Liver (tissue), 9 donors: ENCODE measurements around the gene PPM1N. TPM values are rescaled to one million over a fixed set of nuclear protein-coding genes. Genes with fewer than 3 reads are reported as not detected.

Experiments used
- DNase-seq: peaks from one replicate; pipeline ENCODE4 v3.0.0-alpha.2; 2017; ENCODE audit warnings: low spot score
- H3K27ac ChIP-seq, 2 donors: one replicate each; pipeline ENCODE4 v1.7.0; 2013; ENCODE audit warnings: inconsistent platforms in 2 of 2, low read length in 2 of 2, control low read depth in 1 of 2, low read depth in 1 of 2, mild to moderate bottlenecking in 1 of 2
- H3K27me3 ChIP-seq, 4 donors: one replicate each; pipeline versions ENCODE4 v1.6.1 to v1.7.0; 2013; ENCODE audit warnings: low read length in 3 of 4, inconsistent platforms in 1 of 4, mild to moderate bottlenecking in 1 of 4, moderate library complexity in 1 of 4; ENCODE audit not compliant: control insufficient read depth in 4 of 4, insufficient read depth in 4 of 4
- H3K36me3 ChIP-seq, 4 donors: one replicate each; pipeline versions ENCODE4 v1.6.1 to v1.7.0; 2013; ENCODE audit warnings: low read length in 3 of 4, mild to moderate bottlenecking in 3 of 4, low read depth in 1 of 4, moderate library complexity in 1 of 4; ENCODE audit not compliant: control insufficient read depth in 4 of 4, insufficient read depth in 3 of 4
- H3K4me1 ChIP-seq, 4 donors: one replicate each; pipeline versions ENCODE4 v1.6.1 to v1.7.0; 2013; ENCODE audit warnings: low read length in 3 of 4, mild to moderate bottlenecking in 3 of 4, moderate library complexity in 1 of 4; ENCODE audit not compliant: control insufficient read depth in 4 of 4, insufficient read depth in 4 of 4
- H3K4me3 ChIP-seq, 3 donors: one replicate each; pipeline versions ENCODE4 v1.6.1 to v1.7.0; 2013; ENCODE audit warnings: low read length in 3 of 3, control low read depth in 1 of 3, low read depth in 1 of 3, mild to moderate bottlenecking in 1 of 3
- H3K9ac ChIP-seq, 2 donors: one replicate each; pipeline ENCODE4 v1.7.0; 2013; ENCODE audit warnings: low read length in 2 of 2, mild to moderate bottlenecking in 2 of 2, moderate library complexity in 2 of 2, control low read depth in 1 of 2, low read depth in 1 of 2
- H3K9me3 ChIP-seq, 4 donors: one replicate each; pipeline versions ENCODE4 v1.6.1 to v1.7.0; 2013; ENCODE audit warnings: low read length in 3 of 4; ENCODE audit not compliant: control insufficient read depth in 4 of 4
- EGR1 ChIP-seq, 2 donors: IDR thresholded peaks; 2 replicates each; pipeline ENCODE4 v1.6.1; 2016 to 2018; ENCODE audit warnings: antibody characterized with exemption in 2 of 2, low read depth in 2 of 2
- FOXA1 ChIP-seq: IDR thresholded peaks from 2 replicates; pipeline ENCODE4 v1.6.1; 2016; ENCODE audit warnings: antibody characterized with exemption
- FOXA2 ChIP-seq: IDR thresholded peaks from 2 replicates; pipeline ENCODE4 v1.6.1; 2016; ENCODE audit warnings: antibody characterized with exemption
- GABPA ChIP-seq, 2 donors: IDR thresholded peaks in 1 of 2; conservative IDR thresholded peaks in 1 of 2; 2 replicates each; pipeline ENCODE4 v1.6.1; 2016; ENCODE audit warnings: antibody characterized with exemption in 2 of 2, mild to moderate bottlenecking in 1 of 2, moderate library complexity in 1 of 2
- HNF4A ChIP-seq, 2 donors: conservative IDR thresholded peaks; 2 replicates each; pipeline ENCODE4 v1.6.1; 2016; ENCODE audit warnings: antibody characterized with exemption in 2 of 2, mild to moderate bottlenecking in 2 of 2
- HNF4G ChIP-seq: IDR thresholded peaks from 2 replicates; pipeline ENCODE4 v1.6.1; 2016; ENCODE audit warnings: antibody characterized with exemption
- JUND ChIP-seq, 2 donors: IDR thresholded peaks; 2 replicates each; pipeline ENCODE4 v1.6.1; 2016; ENCODE audit warnings: antibody characterized with exemption in 2 of 2
- NR2F2 ChIP-seq: IDR thresholded peaks from 2 replicates; pipeline ENCODE4 v1.6.1; 2016; ENCODE audit warnings: antibody characterized with exemption
- RAD21 ChIP-seq, 2 donors: IDR thresholded peaks; 2 replicates each; pipeline ENCODE4 v1.6.1; 2016; ENCODE audit warnings: antibody characterized with exemption in 2 of 2, mild to moderate bottlenecking in 2 of 2
- RXRA ChIP-seq, 2 donors: IDR thresholded peaks; 2 replicates each; pipeline ENCODE4 v1.6.1; 2017 to 2018; ENCODE audit warnings: antibody characterized with exemption in 2 of 2, mild to moderate bottlenecking in 1 of 2
- SP1 ChIP-seq: IDR thresholded peaks from 2 replicates; pipeline ENCODE4 v1.6.1; 2018; ENCODE audit warnings: antibody characterized with exemption, mild to moderate bottlenecking
- TAF1 ChIP-seq: conservative IDR thresholded peaks from 2 replicates; pipeline ENCODE4 v1.6.1; 2016; ENCODE audit warnings: antibody characterized with exemption, mild to moderate bottlenecking
- YY1 ChIP-seq: IDR thresholded peaks from 2 replicates; pipeline ENCODE4 v1.6.1; 2016; ENCODE audit warnings: antibody characterized with exemption, mild to moderate bottlenecking
- WGBS: extraction: QIAGEN DNeasy Blood & Tissue Kit; methylation state at CpG from one replicate; pipeline ENCODE4 v1.1.7; 2013; 5-methylcytosine and 5-hydroxymethylcytosine counted together
- polyA plus RNA-seq, 2 donors: library from polyadenylated mRNA; stranded (reverse) in 1 of 2; unstranded in 1 of 2; fragments of 200-250 nt in 1 of 2; fragments of >200 nt in 1 of 2; fragmentation: Nextera tagmentation in 1 of 2; extraction: Ambion mirVana in 1 of 2; gene quantifications; one replicate each; pipeline versions ENCODE4 v1.2.1 to v1.2.3, GENCODE V29; 2013 to 2015
- total RNA-seq, 2 donors: library from RNA; depleted of rRNA; stranded (reverse); fragments of >200 nt; gene quantifications; one replicate each; pipeline ENCODE4 v1.2.3, GENCODE V29; 2014
- TF ChIP-seq, protein P1 (sequence below): IDR thresholded peaks from 2 replicates; pipeline ENCODE4 v1.6.1; 2016; ENCODE audit warnings: antibody characterized with exemption
- TF ChIP-seq, protein P2 (sequence below): IDR thresholded peaks from 2 replicates; pipeline ENCODE4 v1.6.1; 2016; ENCODE audit warnings: antibody characterized with exemption
- TF ChIP-seq, protein P3 (sequence below): fragments of 150-350 bp; IDR thresholded peaks from 2 replicates; pipeline ENCODE4 v1.5.1; 2017; ENCODE audit warnings: improper control_type of control experiment, low read depth, low read length; ENCODE audit not compliant: missing input control
- TF ChIP-seq, protein P4 (sequence below): IDR thresholded peaks from 2 replicates; pipeline ENCODE4 v1.6.1; 2016; ENCODE audit warnings: antibody characterized with exemption, mild to moderate bottlenecking
- TF ChIP-seq, protein P5 (sequence below): IDR thresholded peaks from 2 replicates; pipeline ENCODE4 v1.6.1; 2016; ENCODE audit warnings: antibody characterized with exemption
- donor health status: healthy.
- donor health status: healthy.
- donor health status: healthy.
- donor health status: healthy.
- donor health status: healthy.

Gene PPM1N
- total and polyA plus RNA-seq, 4 donors = 0.17 to 1.5 (median 0.47) TPM

DNA sequence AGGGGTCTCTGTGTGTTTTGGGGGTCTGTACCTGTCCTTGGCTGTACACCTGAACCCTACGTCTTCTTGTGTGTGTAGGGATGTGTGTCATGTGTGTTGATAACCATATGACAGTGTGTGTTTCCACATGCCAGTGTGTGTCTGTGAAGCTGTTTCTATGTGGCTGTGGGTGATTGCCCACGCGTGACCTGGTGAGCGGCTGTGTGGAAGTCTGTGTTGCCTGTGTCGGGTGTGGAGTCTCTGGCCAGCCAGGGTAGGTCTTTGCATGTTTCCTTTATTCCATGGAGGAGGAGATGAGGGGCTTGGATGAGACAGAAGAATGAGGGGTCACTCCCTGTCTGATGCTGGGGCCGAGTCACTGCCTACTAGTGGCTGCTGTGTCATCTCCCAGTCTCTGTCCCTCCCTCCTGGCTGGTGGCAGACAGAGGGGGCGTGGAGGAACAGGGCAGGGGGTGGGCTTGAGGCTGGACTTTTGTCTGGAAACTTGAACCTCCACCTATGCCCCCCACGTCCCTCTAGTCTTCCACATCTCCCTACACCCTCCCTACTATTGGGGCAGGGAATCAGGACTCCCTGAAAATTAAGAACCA, 33.3 kb upstream of the PPM1N start (continued):
- TF ChIP-seq, protein P1, sequence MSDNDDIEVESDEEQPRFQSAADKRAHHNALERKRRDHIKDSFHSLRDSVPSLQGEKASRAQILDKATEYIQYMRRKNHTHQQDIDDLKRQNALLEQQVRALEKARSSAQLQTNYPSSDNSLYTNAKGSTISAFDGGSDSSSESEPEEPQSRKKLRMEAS = no peak
- no peak for TF ChIP-seq RAD21 (IDR thresholded peaks at IDR 0.05)
- TF ChIP-seq HNF4G = no peak
- TF ChIP-seq NR2F2 = no peak
- TF ChIP-seq, protein P2, sequence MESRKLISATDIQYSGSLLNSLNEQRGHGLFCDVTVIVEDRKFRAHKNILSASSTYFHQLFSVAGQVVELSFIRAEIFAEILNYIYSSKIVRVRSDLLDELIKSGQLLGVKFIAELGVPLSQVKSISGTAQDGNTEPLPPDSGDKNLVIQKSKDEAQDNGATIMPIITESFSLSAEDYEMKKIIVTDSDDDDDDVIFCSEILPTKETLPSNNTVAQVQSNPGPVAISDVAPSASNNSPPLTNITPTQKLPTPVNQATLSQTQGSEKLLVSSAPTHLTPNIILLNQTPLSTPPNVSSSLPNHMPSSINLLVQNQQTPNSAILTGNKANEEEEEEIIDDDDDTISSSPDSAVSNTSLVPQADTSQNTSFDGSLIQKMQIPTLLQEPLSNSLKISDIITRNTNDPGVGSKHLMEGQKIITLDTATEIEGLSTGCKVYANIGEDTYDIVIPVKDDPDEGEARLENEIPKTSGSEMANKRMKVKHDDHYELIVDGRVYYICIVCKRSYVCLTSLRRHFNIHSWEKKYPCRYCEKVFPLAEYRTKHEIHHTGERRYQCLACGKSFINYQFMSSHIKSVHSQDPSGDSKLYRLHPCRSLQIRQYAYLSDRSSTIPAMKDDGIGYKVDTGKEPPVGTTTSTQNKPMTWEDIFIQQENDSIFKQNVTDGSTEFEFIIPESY = no peak
- no peak for TF ChIP-seq TAF1
- no peak for TF ChIP-seq RXRA (IDR thresholded peaks at IDR 0.05)

DNA sequence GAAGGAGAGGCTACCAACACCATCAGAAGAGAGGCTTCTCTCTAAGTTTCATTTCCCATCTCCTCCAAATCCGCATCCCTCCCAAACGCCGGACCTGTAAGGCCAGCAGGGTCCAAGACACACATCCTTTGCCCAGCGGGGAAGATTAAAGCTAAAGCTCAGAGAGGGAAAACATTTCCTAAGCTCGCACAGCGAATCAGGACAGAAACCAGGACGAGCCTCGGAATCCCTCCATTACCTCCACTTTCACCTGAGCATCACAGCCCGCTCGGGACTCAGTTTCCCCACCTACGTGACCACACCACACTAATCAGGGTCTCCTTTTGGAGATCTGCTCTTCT, 31.2 kb upstream of the PPM1N start:
- Histone ChIP-seq H3K9me3 (no peaks in the 10 kb centered on the region), H3K4me1 (peaks cover 8 to 37% (median 19%) of the 10 kb centered on the region in 4 donors), H3K9ac (peak overlapping the region; percentile 29 to 77), H3K36me3 (no peaks in the 10 kb centered on the region), H3K27me3 (peaks cover 0 to 4% (median 0%) of the 10 kb centered on the region in 4 donors), H3K4me3 (peak overlapping the region in 2 of 3 donors; percentile 27 to 41), H3K27ac (peak overlapping the region; percentile 86 to 92)
- TF ChIP-seq TAF1 (no peak), FOXA2 (no peak), HNF4G (no peak), RAD21 (IDR thresholded peaks at IDR 0.05) (no peak), SP1 (no peak), YY1 (no peak), JUND (IDR thresholded peaks at IDR 0.05) (no peak), FOXA1 (no peak), RXRA (IDR thresholded peaks at IDR 0.05) (no peak), HNF4A (conservative IDR thresholded peaks at IDR 0.05) (no peak), GABPA (IDR thresholded peaks at IDR 0.05 in 1 of 2, conservative IDR thresholded peaks at IDR 0.05 in 1 of 2) (no peak), EGR1 (IDR thresholded peaks at IDR 0.05; ENCODE audit: low read depth in 2 of 2) (no peak), NR2F2 (no peak)
- TF ChIP-seq, protein P1 = no peak
- TF ChIP-seq, protein P3, sequence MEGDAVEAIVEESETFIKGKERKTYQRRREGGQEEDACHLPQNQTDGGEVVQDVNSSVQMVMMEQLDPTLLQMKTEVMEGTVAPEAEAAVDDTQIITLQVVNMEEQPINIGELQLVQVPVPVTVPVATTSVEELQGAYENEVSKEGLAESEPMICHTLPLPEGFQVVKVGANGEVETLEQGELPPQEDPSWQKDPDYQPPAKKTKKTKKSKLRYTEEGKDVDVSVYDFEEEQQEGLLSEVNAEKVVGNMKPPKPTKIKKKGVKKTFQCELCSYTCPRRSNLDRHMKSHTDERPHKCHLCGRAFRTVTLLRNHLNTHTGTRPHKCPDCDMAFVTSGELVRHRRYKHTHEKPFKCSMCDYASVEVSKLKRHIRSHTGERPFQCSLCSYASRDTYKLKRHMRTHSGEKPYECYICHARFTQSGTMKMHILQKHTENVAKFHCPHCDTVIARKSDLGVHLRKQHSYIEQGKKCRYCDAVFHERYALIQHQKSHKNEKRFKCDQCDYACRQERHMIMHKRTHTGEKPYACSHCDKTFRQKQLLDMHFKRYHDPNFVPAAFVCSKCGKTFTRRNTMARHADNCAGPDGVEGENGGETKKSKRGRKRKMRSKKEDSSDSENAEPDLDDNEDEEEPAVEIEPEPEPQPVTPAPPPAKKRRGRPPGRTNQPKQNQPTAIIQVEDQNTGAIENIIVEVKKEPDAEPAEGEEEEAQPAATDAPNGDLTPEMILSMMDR = no peak
- TF ChIP-seq, protein P4, sequence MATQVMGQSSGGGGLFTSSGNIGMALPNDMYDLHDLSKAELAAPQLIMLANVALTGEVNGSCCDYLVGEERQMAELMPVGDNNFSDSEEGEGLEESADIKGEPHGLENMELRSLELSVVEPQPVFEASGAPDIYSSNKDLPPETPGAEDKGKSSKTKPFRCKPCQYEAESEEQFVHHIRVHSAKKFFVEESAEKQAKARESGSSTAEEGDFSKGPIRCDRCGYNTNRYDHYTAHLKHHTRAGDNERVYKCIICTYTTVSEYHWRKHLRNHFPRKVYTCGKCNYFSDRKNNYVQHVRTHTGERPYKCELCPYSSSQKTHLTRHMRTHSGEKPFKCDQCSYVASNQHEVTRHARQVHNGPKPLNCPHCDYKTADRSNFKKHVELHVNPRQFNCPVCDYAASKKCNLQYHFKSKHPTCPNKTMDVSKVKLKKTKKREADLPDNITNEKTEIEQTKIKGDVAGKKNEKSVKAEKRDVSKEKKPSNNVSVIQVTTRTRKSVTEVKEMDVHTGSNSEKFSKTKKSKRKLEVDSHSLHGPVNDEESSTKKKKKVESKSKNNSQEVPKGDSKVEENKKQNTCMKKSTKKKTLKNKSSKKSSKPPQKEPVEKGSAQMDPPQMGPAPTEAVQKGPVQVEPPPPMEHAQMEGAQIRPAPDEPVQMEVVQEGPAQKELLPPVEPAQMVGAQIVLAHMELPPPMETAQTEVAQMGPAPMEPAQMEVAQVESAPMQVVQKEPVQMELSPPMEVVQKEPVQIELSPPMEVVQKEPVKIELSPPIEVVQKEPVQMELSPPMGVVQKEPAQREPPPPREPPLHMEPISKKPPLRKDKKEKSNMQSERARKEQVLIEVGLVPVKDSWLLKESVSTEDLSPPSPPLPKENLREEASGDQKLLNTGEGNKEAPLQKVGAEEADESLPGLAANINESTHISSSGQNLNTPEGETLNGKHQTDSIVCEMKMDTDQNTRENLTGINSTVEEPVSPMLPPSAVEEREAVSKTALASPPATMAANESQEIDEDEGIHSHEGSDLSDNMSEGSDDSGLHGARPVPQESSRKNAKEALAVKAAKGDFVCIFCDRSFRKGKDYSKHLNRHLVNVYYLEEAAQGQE = no peak
- TF ChIP-seq, protein P5, sequence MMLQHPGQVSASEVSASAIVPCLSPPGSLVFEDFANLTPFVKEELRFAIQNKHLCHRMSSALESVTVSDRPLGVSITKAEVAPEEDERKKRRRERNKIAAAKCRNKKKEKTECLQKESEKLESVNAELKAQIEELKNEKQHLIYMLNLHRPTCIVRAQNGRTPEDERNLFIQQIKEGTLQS = no peak
- TF ChIP-seq, protein P2 = no peak
- no peak for DNase-seq
- WGBS = 2% methylated on average over 11 of the region's 11 CpGs
